Measurements from ENCODE around the gene PAQR5. TPM values are rescaled to one million over a fixed set of nuclear protein-coding genes. Genes with fewer than 3 reads are reported as not detected.

The PAQR5 gene
- total RNA-seq, 1 donor = 1.1 TPM

DNA sequence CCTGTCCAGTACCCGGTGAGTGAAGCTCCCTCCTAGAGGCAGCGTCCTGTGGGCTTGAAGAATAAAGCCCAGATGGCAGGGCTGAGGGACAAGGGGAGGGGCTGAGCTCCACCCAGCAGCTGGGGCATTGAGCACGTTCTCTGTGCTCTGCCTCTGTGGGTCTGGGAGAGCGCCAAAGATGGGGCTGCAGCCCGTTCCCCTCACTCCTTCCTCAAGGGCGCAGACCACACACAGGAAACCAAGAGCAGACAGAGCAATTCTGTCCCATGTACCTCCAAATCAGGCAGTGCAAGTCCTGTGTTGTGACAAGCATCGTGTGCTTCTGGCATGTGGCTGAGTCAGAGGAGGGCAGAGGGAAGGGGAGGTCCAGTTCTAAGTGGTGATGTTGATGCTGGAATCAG is 99.8 kb downstream of the PAQR5 start:
- Histone ChIP-seq H2AFZ (ENCODE audit: low read length) (no peak overlapping the region), H3K27me3 (ENCODE audit: insufficient read depth, low read length) (no peaks in the 10 kb centered on the region), H3K4me2 (ENCODE audit: insufficient read depth, low read length) (no peak overlapping the region), H3K36me3 (ENCODE audit: insufficient read depth, low read length) (no peaks in the 10 kb centered on the region), H3K79me2 (ENCODE audit: insufficient read depth, low read length) (peaks cover 12% of the 10 kb centered on the region), H3K4me3 (ENCODE audit: insufficient read depth, low read length) (no peak overlapping the region), H3K27ac (ENCODE audit: low read depth, low read length) (no peak overlapping the region), H3K4me1 (ENCODE audit: insufficient read depth, low read length) (peaks cover 20% of the 10 kb centered on the region), H4K20me1 (ENCODE audit: insufficient read depth, low read length) (peaks cover 19% of the 10 kb centered on the region), H3K9me3 (ENCODE audit: low read depth, low read length) (no peaks in the 10 kb centered on the region)
- TF ChIP-seq, protein P1, sequence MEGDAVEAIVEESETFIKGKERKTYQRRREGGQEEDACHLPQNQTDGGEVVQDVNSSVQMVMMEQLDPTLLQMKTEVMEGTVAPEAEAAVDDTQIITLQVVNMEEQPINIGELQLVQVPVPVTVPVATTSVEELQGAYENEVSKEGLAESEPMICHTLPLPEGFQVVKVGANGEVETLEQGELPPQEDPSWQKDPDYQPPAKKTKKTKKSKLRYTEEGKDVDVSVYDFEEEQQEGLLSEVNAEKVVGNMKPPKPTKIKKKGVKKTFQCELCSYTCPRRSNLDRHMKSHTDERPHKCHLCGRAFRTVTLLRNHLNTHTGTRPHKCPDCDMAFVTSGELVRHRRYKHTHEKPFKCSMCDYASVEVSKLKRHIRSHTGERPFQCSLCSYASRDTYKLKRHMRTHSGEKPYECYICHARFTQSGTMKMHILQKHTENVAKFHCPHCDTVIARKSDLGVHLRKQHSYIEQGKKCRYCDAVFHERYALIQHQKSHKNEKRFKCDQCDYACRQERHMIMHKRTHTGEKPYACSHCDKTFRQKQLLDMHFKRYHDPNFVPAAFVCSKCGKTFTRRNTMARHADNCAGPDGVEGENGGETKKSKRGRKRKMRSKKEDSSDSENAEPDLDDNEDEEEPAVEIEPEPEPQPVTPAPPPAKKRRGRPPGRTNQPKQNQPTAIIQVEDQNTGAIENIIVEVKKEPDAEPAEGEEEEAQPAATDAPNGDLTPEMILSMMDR (IDR thresholded peaks at IDR 0.05; ENCODE audit: extremely low read depth, low read depth, low read length) = no peak
- peak; percentile 81 for DNase-seq (ENCODE audit: insufficient read length, low spot score, missing footprints)

DNA sequence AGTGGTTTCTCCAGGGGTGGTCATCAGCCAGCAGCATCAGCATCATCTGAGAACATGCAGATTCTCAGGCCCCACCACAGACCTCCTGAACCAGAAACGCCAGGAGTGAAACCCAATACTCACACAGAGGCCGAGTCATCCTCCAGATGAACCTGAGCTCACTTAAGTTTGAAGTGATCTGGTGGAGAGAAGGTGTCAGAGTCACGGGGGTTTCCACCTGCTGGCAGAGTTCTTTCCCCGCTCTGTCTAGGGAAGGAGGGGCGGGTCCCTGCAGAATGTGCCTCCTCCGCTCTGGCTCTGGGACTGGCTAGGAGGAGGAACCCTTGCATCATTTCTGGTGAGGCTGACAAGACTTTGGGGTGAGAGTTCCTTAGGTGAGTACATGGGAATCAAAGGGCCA is 102.1 kb downstream of the PAQR5 start:
- no peaks in the 10 kb centered on the region for H3K36me3 ChIP-seq (ENCODE audit: insufficient read depth, low read length)

DNA sequence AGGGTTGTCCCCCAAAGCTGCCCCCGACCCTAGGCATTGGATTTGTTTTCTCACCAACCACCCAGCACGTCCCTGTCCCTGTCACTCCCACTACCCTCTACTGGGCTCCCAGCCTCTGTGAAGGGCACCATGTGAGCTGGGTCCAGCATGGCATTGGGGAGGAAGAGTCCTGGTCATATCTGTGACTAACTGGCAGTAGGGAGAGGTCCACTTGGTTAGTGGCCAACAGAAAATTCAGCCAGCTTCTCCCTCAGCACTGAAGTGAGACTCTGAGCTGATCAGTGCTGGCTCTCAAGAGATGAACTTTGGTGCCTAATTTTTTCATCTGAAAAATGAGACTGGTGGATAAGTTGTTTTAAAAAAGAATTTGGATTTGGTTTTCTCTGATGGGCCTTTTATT is 104.1 kb downstream of the PAQR5 start:
- Histone ChIP-seq H3K4me1 (ENCODE audit: insufficient read depth, low read length) (peaks cover 16% of the 10 kb centered on the region), H3K27ac (ENCODE audit: low read depth, low read length) (no peak overlapping the region), H2AFZ (ENCODE audit: low read length) (no peak overlapping the region), H3K4me2 (ENCODE audit: insufficient read depth, low read length) (no peak overlapping the region), H3K79me2 (ENCODE audit: insufficient read depth, low read length) (peaks cover 35% of the 10 kb centered on the region), H3K9me3 (ENCODE audit: low read depth, low read length) (no peaks in the 10 kb centered on the region), H3K4me3 (ENCODE audit: insufficient read depth, low read length) (no peak overlapping the region), H3K36me3 (ENCODE audit: insufficient read depth, low read length) (no peaks in the 10 kb centered on the region), H4K20me1 (ENCODE audit: insufficient read depth, low read length) (peaks cover 16% of the 10 kb centered on the region), H3K27me3 (ENCODE audit: insufficient read depth, low read length) (no peaks in the 10 kb centered on the region)
- DNase-seq (ENCODE audit: insufficient read length, low spot score, missing footprints) = no peak
- TF ChIP-seq, protein P1 (IDR thresholded peaks at IDR 0.05; ENCODE audit: extremely low read depth, low read depth, low read length) = no peak

More for the DNA sequence above, 102.1 kb downstream of the PAQR5 start:
- no peaks in the 10 kb centered on the region for H3K27me3 ChIP-seq (ENCODE audit: insufficient read depth, low read length)
- no peak overlapping the region for H2AFZ ChIP-seq (ENCODE audit: low read length)
- H4K20me1 ChIP-seq (ENCODE audit: insufficient read depth, low read length) = peaks cover 16% of the 10 kb centered on the region
- H3K4me1 ChIP-seq (ENCODE audit: insufficient read depth, low read length) = peaks cover 16% of the 10 kb centered on the region
- no peak for DNase-seq (ENCODE audit: insufficient read length, low spot score, missing footprints)
- H3K79me2 ChIP-seq (ENCODE audit: insufficient read depth, low read length) = peaks cover 21% of the 10 kb centered on the region
- H3K4me2 ChIP-seq (ENCODE audit: insufficient read depth, low read length) = no peak overlapping the region
- no peaks in the 10 kb centered on the region for H3K9me3 ChIP-seq (ENCODE audit: low read depth, low read length)
- H3K27ac ChIP-seq (ENCODE audit: low read depth, low read length) = no peak overlapping the region
- H3K4me3 ChIP-seq (ENCODE audit: insufficient read depth, low read length) = no peak overlapping the region
- TF ChIP-seq, protein P1 (IDR thresholded peaks at IDR 0.05; ENCODE audit: extremely low read depth, low read depth, low read length) = no peak

DNA sequence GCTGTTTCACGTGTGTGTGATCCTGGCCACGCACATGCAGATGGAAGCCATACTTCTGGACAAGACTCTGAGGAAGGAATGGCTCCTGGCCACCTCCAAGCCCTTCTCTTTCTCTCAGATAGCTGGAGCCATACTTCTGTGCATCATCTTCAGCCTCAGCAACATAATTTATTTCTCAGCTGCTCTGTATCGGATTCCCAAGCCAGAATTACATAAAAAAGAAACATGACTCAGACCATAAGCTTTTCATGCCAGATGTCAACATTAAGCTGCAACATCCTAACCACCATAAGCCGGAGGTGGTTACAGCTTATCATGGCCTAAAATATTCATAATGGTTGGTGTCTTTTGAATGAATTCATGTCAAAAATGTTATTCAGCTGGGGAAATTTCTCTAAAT is 104.9 kb downstream of the PAQR5 start:
- DNase-seq (ENCODE audit: insufficient read length, low spot score, missing footprints) = peak; percentile 95
- H3K4me2 ChIP-seq (ENCODE audit: insufficient read depth, low read length) = peak overlapping the region; percentile 35
- no peaks in the 10 kb centered on the region for H3K27me3 ChIP-seq (ENCODE audit: insufficient read depth, low read length)
- no peaks in the 10 kb centered on the region for H3K36me3 ChIP-seq (ENCODE audit: insufficient read depth, low read length)
- peak overlapping the region; percentile 29 for H3K27ac ChIP-seq (ENCODE audit: low read depth, low read length)
- H3K79me2 ChIP-seq (ENCODE audit: insufficient read depth, low read length) = peaks cover 40% of the 10 kb centered on the region
- TF ChIP-seq, protein P1 (IDR thresholded peaks at IDR 0.05; ENCODE audit: extremely low read depth, low read depth, low read length) = no peak
- no peak overlapping the region for H3K4me3 ChIP-seq (ENCODE audit: insufficient read depth, low read length)
- H3K9me3 ChIP-seq (ENCODE audit: low read depth, low read length) = no peaks in the 10 kb centered on the region
- no peak overlapping the region for H2AFZ ChIP-seq (ENCODE audit: low read length)
- peaks cover 16% of the 10 kb centered on the region for H3K4me1 ChIP-seq (ENCODE audit: insufficient read depth, low read length)
- peaks cover 16% of the 10 kb centered on the region for H4K20me1 ChIP-seq (ENCODE audit: insufficient read depth, low read length)
